HCT116 (cell line): ENCODE data around the gene AKAP13. TPM values are rescaled to one million over a fixed set of nuclear protein-coding genes. Genes with fewer than 3 reads are reported as not detected.

Experiments
- ATAC-seq: fragments of 200-7000 bp; cut with Tn5 transposase; 2 replicates; pipeline ENCODE4 v1.9.1; 2020; ENCODE audit warnings: mild to moderate bottlenecking, moderate library complexity
- BruUV-seq: library from RNA; stranded (reverse); fragments of 400-500 nt; replicated peaks from 2 replicates; lab custom pipeline; 2021; lab: Mats Ljungman, UMichigan
- CTCF ChIA-PET: fragments of 300-600 bp; sonication (Branson Sonifier 250); formaldehyde crosslinking; loops from one replicate; lab custom pipeline; 2021; ENCODE audit warnings: antibody characterized with exemption; lab: Charles Lee
- POLR2A ChIA-PET: fragments of 300-600, 350-600 bp; sonication (Branson Sonifier 250); formaldehyde crosslinking; loops from one replicate; lab custom pipeline; 2021; ENCODE audit warnings: antibody characterized with exemption; lab: Charles Lee
- RAD21 ChIA-PET, 2 experiments: fragments of 300-600 bp; sonication (Branson Sonifier 250); formaldehyde crosslinking; loops; one replicate each; lab custom pipeline; 2023; ENCODE audit warnings: low total read pairs in 2 of 2; ENCODE audit not compliant: uncharacterized antibody in 2 of 2, unreplicated experiment in 2 of 2, low non-redundant PET in 1 of 2; lab: Charles Lee
- DNase-seq: peaks from one replicate; pipeline ENCODE4 v3.0.0-alpha.2; 2010; ENCODE audit warnings: low read depth, low spot score
- H2AFZ ChIP-seq: fragments of 200-600 bp; shearing (Covaris generic), sonication (generic); 2 replicates; pipeline ENCODE4 v1.6.1; 2017; ENCODE audit warnings: low read depth, mixed run types, mixed read lengths, antibody characterized with exemption, low read length; ENCODE audit not compliant: poor library complexity, severe bottlenecking
- H3K27ac ChIP-seq: 2 replicates; pipeline ENCODE4 v1.5.1; 2012; ENCODE audit warnings: low read depth, low read length
- H3K27me3 ChIP-seq: fragments of 200-600 bp; sonication (generic); 2 replicates; pipeline ENCODE4 v1.6.1; 2016; ENCODE audit warnings: mixed run types, low read length, mixed read lengths; ENCODE audit not compliant: insufficient read depth
- H3K36me3 ChIP-seq, 2 experiments: fragments of 200-500 bp in 1 of 2; fragments of 200-600 bp in 1 of 2; sonication (Bioruptor generic) in 1 of 2; sonication (generic) in 1 of 2; 2 replicates each; pipeline versions ENCODE4 v1.5.1 to v1.6.1; 2014 to 2016; ENCODE audit warnings: low read length in 2 of 2, inconsistent platforms in 1 of 2, mixed read lengths in 1 of 2, mixed run types in 1 of 2; ENCODE audit not compliant: insufficient read depth in 2 of 2, control insufficient read depth in 1 of 2
- H3K4me1 ChIP-seq, 2 experiments: fragments of 200-600 bp in 1 of 2; sonication (generic) in 1 of 2; 2 replicates each; pipeline versions ENCODE4 v1.5.1 to v1.6.1; 2012 to 2017; ENCODE audit warnings: low read length in 2 of 2, inconsistent platforms in 1 of 2, mild to moderate bottlenecking in 1 of 2, mixed read lengths in 1 of 2, mixed run types in 1 of 2, moderate library complexity in 1 of 2; ENCODE audit not compliant: insufficient read depth in 2 of 2, control insufficient read depth in 1 of 2
- H3K4me2 ChIP-seq: fragments of 200-600 bp; sonication (generic); 2 replicates; pipeline ENCODE4 v1.6.1; 2017; ENCODE audit warnings: mixed run types, low read length, mixed read lengths
- H3K4me3 ChIP-seq, 2 experiments: fragments of 200-600 bp in 1 of 2; sonication (generic) in 1 of 2; replicated peaks in 1 of 2; 2 replicates each; pipeline ENCODE4 v1.5.1; 2011 to 2016; ENCODE audit warnings: low read length in 2 of 2, control low read depth in 1 of 2, low read depth in 1 of 2, mild to moderate bottlenecking in 1 of 2, mixed read lengths in 1 of 2, mixed run types in 1 of 2
- H3K79me2 ChIP-seq: fragments of 200-600 bp; sonication (generic); 2 replicates; pipeline ENCODE4 v1.6.1; 2017; ENCODE audit warnings: mild to moderate bottlenecking, mixed run types, low read length, moderate library complexity, mixed read lengths; ENCODE audit not compliant: insufficient read depth
- H3K9ac ChIP-seq: fragments of 200-600 bp; sonication (generic); 2 replicates; pipeline ENCODE4 v1.6.1; 2016; ENCODE audit warnings: low read length, mixed read lengths
- H3K9me2 ChIP-seq: fragments of 200-600 bp; sonication (generic), shearing (Covaris generic); 2 replicates; pipeline ENCODE4 v1.6.1; 2017; ENCODE audit warnings: mixed run types, mild to moderate bottlenecking, moderate library complexity; ENCODE audit not compliant: insufficient read depth
- H3K9me3 ChIP-seq, 2 experiments: fragments of 200-500 bp in 1 of 2; fragments of 200-600 bp in 1 of 2; sonication (Bioruptor generic) in 1 of 2; sonication (generic) in 1 of 2; 2 replicates each; pipeline ENCODE4 v1.6.1; 2014 to 2017; ENCODE audit warnings: low read length in 2 of 2, mixed read lengths in 2 of 2, inconsistent platforms in 1 of 2, low read depth in 1 of 2, mild to moderate bottlenecking in 1 of 2, mixed run types in 1 of 2, moderate library complexity in 1 of 2; ENCODE audit not compliant: control insufficient read depth in 1 of 2, insufficient read depth in 1 of 2
- H4K20me1 ChIP-seq: fragments of 200-600 bp; sonication (generic), shearing (Covaris generic); 2 replicates; pipeline ENCODE4 v1.6.1; 2017; ENCODE audit warnings: mixed run types, mild to moderate bottlenecking, moderate library complexity; ENCODE audit not compliant: insufficient read depth
- CBX3 ChIP-seq: IDR thresholded peaks from 2 replicates; pipeline ENCODE4 v1.6.1; 2012; ENCODE audit warnings: low read depth
- CEBPB ChIP-seq: IDR thresholded peaks from 2 replicates; pipeline ENCODE4 v1.6.1; 2012; ENCODE audit warnings: low read depth
- EGR1 ChIP-seq: IDR thresholded peaks from 2 replicates; pipeline ENCODE4 v1.6.1; 2012; ENCODE audit warnings: low read depth
- ELF1 ChIP-seq: IDR thresholded peaks from 2 replicates; pipeline ENCODE4 v1.6.1; 2012; ENCODE audit warnings: low read depth, borderline replicate concordance
- EZH2 ChIP-seq: fragments of 200-600 bp; sonication (generic); IDR thresholded peaks from 2 replicates; pipeline ENCODE4 v1.6.1; 2017; ENCODE audit warnings: antibody characterized with exemption, mixed run types
- FOSL1 ChIP-seq: IDR thresholded peaks from 2 replicates; pipeline ENCODE4 v1.6.1; 2012; ENCODE audit warnings: low read depth
- MAX ChIP-seq: IDR thresholded peaks from 2 replicates; pipeline ENCODE4 v1.6.1; 2012
- POLR2A ChIP-seq: IDR thresholded peaks from 2 replicates; pipeline ENCODE4 v1.7.0; 2011; ENCODE audit warnings: borderline replicate concordance; ENCODE audit not compliant: insufficient read depth, insufficient read length; ENCODE audit errors: extremely low read depth
- POLR2AphosphoS5 ChIP-seq: IDR thresholded peaks from 2 replicates; pipeline ENCODE4 v1.6.1; 2011; ENCODE audit warnings: mild to moderate bottlenecking, low read depth, low read length, moderate library complexity
- RAD21 ChIP-seq: IDR thresholded peaks from 2 replicates; pipeline ENCODE4 v1.6.1; 2012; ENCODE audit warnings: low read depth, mild to moderate bottlenecking
- SIN3A ChIP-seq: IDR thresholded peaks from 2 replicates; pipeline ENCODE4 v1.6.1; 2012; ENCODE audit warnings: low read depth
- SP1 ChIP-seq: IDR thresholded peaks from 2 replicates; pipeline ENCODE4 v1.6.1; 2012; ENCODE audit warnings: low read depth
- YY1 ChIP-seq: IDR thresholded peaks from 2 replicates; pipeline ENCODE4 v1.6.1; 2011; ENCODE audit warnings: low read length, low read depth, moderate library complexity, mild to moderate bottlenecking; ENCODE audit not compliant: insufficient replicate concordance; ENCODE audit errors: extremely low read depth
- ZNF274 ChIP-seq: fragments of 200-500 bp; sonication (Bioruptor generic); IDR thresholded peaks from 2 replicates; pipeline ENCODE4 v1.6.1; 2014; ENCODE audit warnings: mild to moderate bottlenecking, low read depth, low read length, inconsistent platforms
- intact Hi-C: fragments of 100-400 bp; cut with micrococcal nuclease; formaldehyde crosslinking; loops from 2 replicates; pipeline ENCODE4 v1.10.0; 2022
- total RNA-seq: library from RNA; stranded (reverse); gene quantifications from one replicate; pipeline ENCODE4 v1.2.1, GENCODE V29; 2021; ENCODE audit not compliant: unreplicated experiment
- TF ChIP-seq, protein P1 (sequence below): IDR thresholded peaks from 2 replicates; pipeline ENCODE4 v1.6.1; 2012; ENCODE audit warnings: low read depth
- TF ChIP-seq, protein P2 (sequence below), 3 experiments: fragments of 200-600 bp in 1 of 3; sonication (generic) in 1 of 3; IDR thresholded peaks in 2 of 3; conservative IDR thresholded peaks in 1 of 3; 2 replicates each; pipeline ENCODE4 v1.5.1; 2012 to 2017; ENCODE audit warnings: low read depth in 2 of 3, low read length in 2 of 3, antibody characterized with exemption in 1 of 3, borderline replicate concordance in 1 of 3, control low read depth in 1 of 3, mild to moderate bottlenecking in 1 of 3, mixed read lengths in 1 of 3, mixed run types in 1 of 3, moderate library complexity in 1 of 3; ENCODE audit not compliant: insufficient read depth in 1 of 3
- TF ChIP-seq, protein P3 (sequence below): IDR thresholded peaks from 2 replicates; pipeline ENCODE4 v1.6.1; 2012

Gene AKAP13
- total RNA-seq, 1 experiment from 2014 or later, result 43.1 TPM

GRCh38 chr15:85580879-85581278 lies 200.5 kb downstream of the AKAP13 start (continued):
- TF ChIP-seq POLR2A, result no peak
- no peak for TF ChIP-seq CEBPB
- no peak for TF ChIP-seq EZH2
- no peak for TF ChIP-seq POLR2AphosphoS5
- no peak for TF ChIP-seq CBX3
- no peak for TF ChIP-seq SIN3A
- TF ChIP-seq ELF1, result no peak
- TF ChIP-seq MAX, result no peak
- TF ChIP-seq SP1, result no peak
- TF ChIP-seq RAD21, result no peak
- no peak for TF ChIP-seq EGR1

DNA sequence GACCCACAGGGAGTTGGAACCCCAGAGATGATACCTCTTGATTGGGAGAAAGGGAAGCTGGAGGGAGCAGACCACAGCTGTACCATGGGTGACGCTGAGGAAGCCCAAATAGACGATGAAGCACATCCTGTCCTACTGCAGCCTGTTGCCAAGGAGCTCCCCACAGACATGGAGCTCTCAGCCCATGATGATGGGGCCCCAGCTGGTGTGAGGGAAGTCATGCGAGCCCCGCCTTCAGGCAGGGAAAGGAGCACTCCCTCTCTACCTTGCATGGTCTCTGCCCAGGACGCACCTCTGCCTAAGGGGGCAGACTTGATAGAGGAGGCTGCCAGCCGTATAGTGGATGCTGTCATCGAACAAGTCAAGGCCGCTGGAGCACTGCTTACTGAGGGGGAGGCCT lies 201.1 kb downstream of the AKAP13 start:
- ATAC-seq (no peak), DNase-seq (no peak)
- Histone ChIP-seq H4K20me1 (peaks cover 9% of the 10 kb centered on the region; the same call in 1 of the 2 replicates), H3K9ac (no peak overlapping the region), H2AFZ (no peak overlapping the region), H3K27me3 (no peaks in the 10 kb centered on the region), H3K36me3 (peaks cover 3 to 10% of the 10 kb centered on the region in 2 experiments; a peak in 2 of 4 replicates), H3K27ac (no peak overlapping the region), H3K4me1 (peaks cover 10 to 15% of the 10 kb centered on the region in 2 experiments), H3K4me2 (no peak overlapping the region), H3K79me2 (peaks cover 5% of the 10 kb centered on the region; the same call in 1 of the 2 replicates), H3K9me2 (no peaks in the 10 kb centered on the region), H3K9me3 (no peaks in the 10 kb centered on the region), H3K4me3 (no peak overlapping the region)
- ChIA-PET CTCF (no interaction called here), RAD21 (no interaction called here), POLR2A (no interaction called here)
- intact Hi-C loops, result no loop called here
- TF ChIP-seq SIN3A, result no peak
- TF ChIP-seq, protein P1, sequence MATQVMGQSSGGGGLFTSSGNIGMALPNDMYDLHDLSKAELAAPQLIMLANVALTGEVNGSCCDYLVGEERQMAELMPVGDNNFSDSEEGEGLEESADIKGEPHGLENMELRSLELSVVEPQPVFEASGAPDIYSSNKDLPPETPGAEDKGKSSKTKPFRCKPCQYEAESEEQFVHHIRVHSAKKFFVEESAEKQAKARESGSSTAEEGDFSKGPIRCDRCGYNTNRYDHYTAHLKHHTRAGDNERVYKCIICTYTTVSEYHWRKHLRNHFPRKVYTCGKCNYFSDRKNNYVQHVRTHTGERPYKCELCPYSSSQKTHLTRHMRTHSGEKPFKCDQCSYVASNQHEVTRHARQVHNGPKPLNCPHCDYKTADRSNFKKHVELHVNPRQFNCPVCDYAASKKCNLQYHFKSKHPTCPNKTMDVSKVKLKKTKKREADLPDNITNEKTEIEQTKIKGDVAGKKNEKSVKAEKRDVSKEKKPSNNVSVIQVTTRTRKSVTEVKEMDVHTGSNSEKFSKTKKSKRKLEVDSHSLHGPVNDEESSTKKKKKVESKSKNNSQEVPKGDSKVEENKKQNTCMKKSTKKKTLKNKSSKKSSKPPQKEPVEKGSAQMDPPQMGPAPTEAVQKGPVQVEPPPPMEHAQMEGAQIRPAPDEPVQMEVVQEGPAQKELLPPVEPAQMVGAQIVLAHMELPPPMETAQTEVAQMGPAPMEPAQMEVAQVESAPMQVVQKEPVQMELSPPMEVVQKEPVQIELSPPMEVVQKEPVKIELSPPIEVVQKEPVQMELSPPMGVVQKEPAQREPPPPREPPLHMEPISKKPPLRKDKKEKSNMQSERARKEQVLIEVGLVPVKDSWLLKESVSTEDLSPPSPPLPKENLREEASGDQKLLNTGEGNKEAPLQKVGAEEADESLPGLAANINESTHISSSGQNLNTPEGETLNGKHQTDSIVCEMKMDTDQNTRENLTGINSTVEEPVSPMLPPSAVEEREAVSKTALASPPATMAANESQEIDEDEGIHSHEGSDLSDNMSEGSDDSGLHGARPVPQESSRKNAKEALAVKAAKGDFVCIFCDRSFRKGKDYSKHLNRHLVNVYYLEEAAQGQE, result no peak
- no peak for TF ChIP-seq CEBPB
- TF ChIP-seq ZNF274, result no peak
- no peak for TF ChIP-seq SP1
- TF ChIP-seq POLR2AphosphoS5, result no peak
- TF ChIP-seq, protein P2, sequence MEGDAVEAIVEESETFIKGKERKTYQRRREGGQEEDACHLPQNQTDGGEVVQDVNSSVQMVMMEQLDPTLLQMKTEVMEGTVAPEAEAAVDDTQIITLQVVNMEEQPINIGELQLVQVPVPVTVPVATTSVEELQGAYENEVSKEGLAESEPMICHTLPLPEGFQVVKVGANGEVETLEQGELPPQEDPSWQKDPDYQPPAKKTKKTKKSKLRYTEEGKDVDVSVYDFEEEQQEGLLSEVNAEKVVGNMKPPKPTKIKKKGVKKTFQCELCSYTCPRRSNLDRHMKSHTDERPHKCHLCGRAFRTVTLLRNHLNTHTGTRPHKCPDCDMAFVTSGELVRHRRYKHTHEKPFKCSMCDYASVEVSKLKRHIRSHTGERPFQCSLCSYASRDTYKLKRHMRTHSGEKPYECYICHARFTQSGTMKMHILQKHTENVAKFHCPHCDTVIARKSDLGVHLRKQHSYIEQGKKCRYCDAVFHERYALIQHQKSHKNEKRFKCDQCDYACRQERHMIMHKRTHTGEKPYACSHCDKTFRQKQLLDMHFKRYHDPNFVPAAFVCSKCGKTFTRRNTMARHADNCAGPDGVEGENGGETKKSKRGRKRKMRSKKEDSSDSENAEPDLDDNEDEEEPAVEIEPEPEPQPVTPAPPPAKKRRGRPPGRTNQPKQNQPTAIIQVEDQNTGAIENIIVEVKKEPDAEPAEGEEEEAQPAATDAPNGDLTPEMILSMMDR (IDR thresholded peaks at IDR 0.05 in 2 of 3, conservative IDR thresholded peaks at IDR 0.05 in 1 of 3; ENCODE audit: borderline replicate concordance in 1 of 3, insufficient read depth in 1 of 3, low read depth in 2 of 3, low read length in 2 of 3), result no peak
- TF ChIP-seq FOSL1, result no peak
- no peak for TF ChIP-seq YY1
- TF ChIP-seq, protein P3, sequence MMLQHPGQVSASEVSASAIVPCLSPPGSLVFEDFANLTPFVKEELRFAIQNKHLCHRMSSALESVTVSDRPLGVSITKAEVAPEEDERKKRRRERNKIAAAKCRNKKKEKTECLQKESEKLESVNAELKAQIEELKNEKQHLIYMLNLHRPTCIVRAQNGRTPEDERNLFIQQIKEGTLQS, result no peak
- BruUV-seq, result no TSS peak
